H1 (cell line): Measurements from ENCODE around the gene NFATC1.
A peak's percentile ranks its signal among the peaks of the same experiment; 100 is the strongest.

ENCODE experiments used
- CTCF ChIP-seq, 3 experiments: IDR thresholded peaks; 1 replicate in 2 of 3; 2 replicates in 1 of 3; pipeline versions ENCODE4 v1.5.1 to v1.6.1; 2011; ENCODE audit warnings: low read length in 3 of 3, mild to moderate bottlenecking in 3 of 3, inconsistent platforms in 2 of 3, low read depth in 1 of 3, moderate library complexity in 1 of 3; ENCODE audit not compliant: insufficient read depth in 1 of 3; ENCODE audit errors: control extremely low read depth in 1 of 3
- USF2 ChIP-seq: IDR thresholded peaks from 2 replicates; pipeline ENCODE4 v1.6.1; 2011; ENCODE audit warnings: low read length, improper control_type of control experiment

GRCh38 chr18:79353267-79353666, 42.5 kb upstream of the NFATC1 start:
- TF ChIP-seq CTCF (IDR thresholded peaks at IDR 0.05; ENCODE audit: control extremely low read depth in 1 of 3, insufficient read depth in 1 of 3, low read depth in 1 of 3, low read length in 3 of 3) (peak; percentile 44 to 61 (median 61)), USF2 (no peak)
